Memory B cell (primary cell): Measurements from ENCODE around the gene BLM.

Experiments
- ATAC-seq: fragments of 150-1000 bp; cut with Tn5 transposase; 2 replicates; pipeline ENCODE4 v1.10.0; 2021; ENCODE audit warnings: low read depth, mild to moderate bottlenecking, moderate library complexity
- DNase-seq, 2 donors: peaks; one replicate each; pipeline ENCODE4 v3.0.0; 2022; ENCODE audit warnings: low spot score in 2 of 2
- H3K27ac Mint-ChIP-seq: one replicate; pipeline ENCODE4 v1.8.0; 2022; ENCODE audit warnings: mild to moderate bottlenecking, moderate library complexity, mixed read lengths
- H3K27me3 Mint-ChIP-seq: one replicate; pipeline ENCODE4 v1.8.0; 2022; ENCODE audit warnings: mixed read lengths
- H3K36me3 Mint-ChIP-seq: one replicate; pipeline ENCODE4 v1.8.0; 2022; ENCODE audit warnings: mild to moderate bottlenecking, mixed read lengths
- H3K4me1 Mint-ChIP-seq: one replicate; pipeline ENCODE4 v1.8.0; 2022; ENCODE audit warnings: mixed read lengths
- H3K4me3 Mint-ChIP-seq: one replicate; pipeline ENCODE4 v1.8.0; 2022; ENCODE audit warnings: mild to moderate bottlenecking, moderate library complexity, mixed read lengths
- H3K9me3 Mint-ChIP-seq: one replicate; pipeline ENCODE4 v1.8.0; 2022; ENCODE audit warnings: mixed read lengths

The BLM gene

DNA sequence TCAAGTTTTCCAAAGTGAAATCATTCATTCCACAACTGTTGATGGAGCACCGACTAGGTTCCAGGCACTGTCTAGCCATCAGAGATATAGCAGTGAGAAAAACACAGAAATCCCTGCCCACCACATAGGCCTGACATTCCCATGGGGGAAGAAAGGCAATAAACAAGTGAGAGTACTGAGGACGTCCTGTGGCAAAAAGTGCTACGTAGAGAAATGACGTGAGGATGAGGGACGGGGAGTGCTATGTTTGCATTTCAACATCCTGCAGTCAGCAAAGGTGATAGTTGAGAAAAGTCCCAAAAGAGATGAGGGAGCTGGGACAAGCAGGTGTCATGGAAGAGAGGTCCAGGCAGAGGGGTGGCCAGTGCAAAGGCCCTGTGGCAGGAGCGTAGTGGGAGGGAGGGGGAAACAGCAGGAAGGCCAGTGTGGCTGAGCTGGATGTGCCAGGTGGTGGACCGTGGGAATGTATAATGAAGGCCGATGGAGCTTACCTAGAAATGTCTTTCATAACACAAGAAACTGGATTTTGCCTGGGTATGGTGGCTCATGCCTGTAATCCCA, 140.8 kb downstream of the BLM start:
- peaks cover 39% of the 10 kb centered on the region for H3K4me1 Mint-ChIP-seq
- H3K27ac Mint-ChIP-seq: peak overlapping the region; percentile 84
- peaks cover 1% of the 10 kb centered on the region for H3K9me3 Mint-ChIP-seq
- H3K4me3 Mint-ChIP-seq: no peak overlapping the region
- no peaks in the 10 kb centered on the region for H3K36me3 Mint-ChIP-seq
- DNase-seq (no peak), ATAC-seq (no peak)
- no peaks in the 10 kb centered on the region for H3K27me3 Mint-ChIP-seq

DNA sequence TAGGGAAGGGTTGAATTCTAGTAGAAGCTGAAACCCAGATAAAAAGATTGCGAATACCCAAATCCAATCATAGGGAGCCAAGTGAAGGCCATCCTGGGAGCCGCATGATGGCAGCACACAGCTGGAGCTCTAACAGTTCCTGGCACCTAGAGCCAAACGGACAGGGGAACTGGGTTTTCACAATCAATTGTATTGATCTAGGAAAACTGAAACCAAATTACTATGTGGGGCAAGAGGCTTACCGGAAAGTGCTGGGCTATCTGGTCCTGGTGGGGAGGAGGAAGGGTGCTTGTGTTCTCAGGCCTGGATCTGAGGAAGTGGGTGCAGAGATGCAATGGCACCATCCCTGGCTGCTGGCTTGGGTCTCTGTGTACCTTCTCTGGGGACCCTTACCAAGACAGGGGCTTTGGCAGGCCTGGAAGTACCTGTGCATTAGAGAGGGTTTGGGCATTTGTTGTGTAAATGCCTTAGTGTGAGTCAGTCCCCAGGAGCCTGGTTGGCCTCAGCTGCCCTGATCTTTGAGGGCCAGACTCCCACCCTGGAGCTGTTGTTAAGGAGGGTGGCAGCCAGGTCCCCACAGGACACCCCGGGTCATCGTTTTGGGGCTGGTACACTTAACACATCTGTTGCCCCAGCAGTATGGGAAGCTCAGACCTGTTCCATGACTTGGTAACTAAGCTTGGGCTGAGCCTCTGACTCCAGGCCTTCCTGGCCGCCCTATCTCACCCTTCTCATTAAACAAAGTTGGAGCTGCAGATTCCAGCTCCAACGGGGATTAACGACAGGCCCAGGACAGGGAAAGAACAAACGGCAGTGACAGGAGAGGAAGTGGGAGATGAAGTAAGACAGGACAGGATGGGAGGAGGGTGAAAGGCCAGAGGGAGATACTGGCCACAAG, 142.3 kb downstream of the BLM start:
- DNase-seq (no peak), ATAC-seq (no peak)
- Mint-ChIP-seq H3K27ac (no peak overlapping the region), H3K36me3 (no peaks in the 10 kb centered on the region), H3K4me1 (peaks cover 40% of the 10 kb centered on the region), H3K27me3 (no peaks in the 10 kb centered on the region), H3K9me3 (peaks cover under 1% of the 10 kb centered on the region), H3K4me3 (no peak overlapping the region)

DNA sequence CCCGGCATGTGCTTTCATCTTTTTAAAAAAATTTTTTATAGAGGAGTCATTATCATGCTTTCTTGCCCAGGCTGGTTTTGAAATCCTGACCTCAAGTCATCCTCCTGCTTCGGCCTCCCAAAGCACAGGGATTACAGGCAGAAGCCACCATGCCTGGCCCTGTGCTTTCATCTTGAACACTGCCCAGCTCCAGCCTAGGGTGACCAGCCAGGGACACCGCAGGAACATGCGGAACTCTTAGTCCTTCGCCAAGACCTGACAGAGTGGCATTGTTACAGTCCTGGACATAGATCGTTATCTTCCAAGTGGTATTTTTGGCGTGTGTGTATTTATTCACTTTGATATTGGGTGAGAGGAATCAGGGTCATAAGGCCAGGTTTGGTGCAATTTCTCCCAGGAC, 143.3 kb downstream of the BLM start:
- Mint-ChIP-seq H3K4me1 (peaks cover 33% of the 10 kb centered on the region), H3K27ac (no peak overlapping the region), H3K9me3 (no peaks in the 10 kb centered on the region), H3K27me3 (no peaks in the 10 kb centered on the region), H3K36me3 (no peaks in the 10 kb centered on the region), H3K4me3 (no peak overlapping the region)
- no peak for DNase-seq
- ATAC-seq: no peak

DNA sequence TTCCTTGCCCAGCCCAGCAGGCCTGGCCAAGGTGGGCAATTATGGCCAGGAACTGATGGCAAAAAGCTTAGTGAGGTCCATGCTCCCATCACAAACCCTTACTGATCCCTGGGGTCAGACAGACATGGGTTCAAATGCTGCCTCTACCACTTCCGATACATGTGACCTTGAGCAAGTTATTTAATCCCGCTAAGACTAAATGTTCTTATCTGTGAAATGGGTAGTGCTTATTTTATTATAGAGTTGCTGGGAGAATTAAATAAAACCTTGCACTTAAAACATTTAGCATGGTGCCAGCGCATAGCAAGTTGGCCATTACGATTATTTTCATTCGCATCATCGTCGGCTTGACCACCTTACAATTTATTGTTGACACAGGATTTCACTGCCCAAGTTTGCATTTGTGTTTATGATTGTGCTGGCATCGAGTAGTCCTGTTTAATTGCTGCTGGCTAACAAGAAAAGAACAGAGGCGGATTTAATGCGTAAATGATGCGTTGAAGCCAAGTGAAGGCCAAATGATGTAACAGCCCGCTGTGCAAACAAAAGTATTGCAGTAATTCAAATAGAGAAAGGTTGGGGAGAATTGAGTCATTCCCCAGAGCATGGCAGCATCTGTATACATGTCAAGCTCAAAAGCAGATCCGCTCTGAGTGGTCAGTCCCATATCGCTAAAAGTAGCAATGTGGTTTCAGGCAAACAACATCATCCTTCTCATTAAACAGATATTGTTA, 144.0 kb downstream of the BLM start:
- DNase-seq (no peak), ATAC-seq (no peak)
- Mint-ChIP-seq H3K36me3 (no peaks in the 10 kb centered on the region), H3K4me3 (no peak overlapping the region), H3K4me1 (peaks cover 28% of the 10 kb centered on the region), H3K27me3 (no peaks in the 10 kb centered on the region), H3K9me3 (no peaks in the 10 kb centered on the region), H3K27ac (no peak overlapping the region)

DNA sequence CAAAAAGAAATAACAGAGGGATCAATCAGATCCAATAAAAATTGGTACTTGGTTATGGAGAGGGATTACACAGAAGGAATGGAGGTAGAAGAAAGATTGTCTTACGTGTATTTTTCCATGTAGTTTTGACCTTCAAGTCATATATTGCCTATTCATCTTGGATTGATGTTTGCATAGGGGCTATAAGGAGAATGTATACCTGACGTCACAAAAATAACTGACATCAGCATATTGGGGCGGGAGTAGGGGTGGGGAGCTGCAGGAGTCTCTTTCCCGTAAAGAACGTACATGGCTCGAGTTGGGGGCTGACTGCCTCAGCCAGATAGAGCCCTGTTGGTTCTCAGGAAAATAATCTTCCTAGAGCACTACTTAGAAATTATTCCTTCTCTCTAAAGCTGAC, 145.3 kb downstream of the BLM start:
- no peak overlapping the region for H3K4me3 Mint-ChIP-seq

DNA sequence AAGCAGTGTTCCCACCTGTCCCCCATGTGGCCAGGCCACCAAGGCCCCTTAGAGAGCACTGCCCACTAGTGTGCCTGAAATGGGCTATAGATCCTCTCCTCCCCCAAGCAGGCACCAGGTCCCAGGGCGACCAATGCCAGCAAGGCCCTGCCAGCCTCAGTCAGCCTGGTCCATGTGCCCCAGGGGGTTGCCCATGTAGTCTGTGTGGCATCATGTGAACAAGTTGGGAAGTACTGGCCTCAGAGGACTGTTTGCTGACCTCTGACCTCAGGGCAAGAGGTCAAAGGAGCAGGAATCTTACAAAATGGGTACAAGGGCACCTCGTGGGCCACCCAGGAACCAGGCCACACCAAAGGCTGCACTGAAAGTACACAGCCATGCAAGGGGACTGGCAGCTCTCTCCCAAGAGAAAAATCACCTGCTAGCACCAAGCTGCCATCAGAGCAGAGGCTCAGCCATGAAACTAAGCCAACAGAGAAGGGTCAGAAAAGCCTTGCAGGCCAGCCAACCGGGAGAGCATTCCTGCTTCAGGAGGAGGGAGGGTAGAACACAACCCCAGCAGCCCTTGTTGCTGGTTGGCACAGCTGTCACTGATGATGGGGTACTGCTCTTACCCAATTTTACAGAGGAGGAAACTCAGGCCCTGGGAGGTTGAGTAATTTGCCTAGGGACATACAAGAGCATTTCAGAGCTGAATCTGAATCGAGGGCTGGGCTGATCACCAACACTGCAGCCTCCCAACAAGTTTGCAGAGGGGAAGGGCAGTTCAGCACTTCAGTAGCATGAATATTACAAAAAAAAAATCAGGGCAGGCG, 146.0 kb downstream of the BLM start:
- Mint-ChIP-seq H3K27ac (no peak overlapping the region), H3K4me3 (no peak overlapping the region), H3K36me3 (no peaks in the 10 kb centered on the region), H3K27me3 (no peaks in the 10 kb centered on the region), H3K9me3 (no peaks in the 10 kb centered on the region), H3K4me1 (peaks cover 14% of the 10 kb centered on the region)
- DNase-seq (no peak), ATAC-seq (no peak)

More for the DNA sequence above, 145.3 kb downstream of the BLM start:
- Mint-ChIP-seq H3K27ac (no peak overlapping the region), H3K36me3 (no peaks in the 10 kb centered on the region), H3K27me3 (no peaks in the 10 kb centered on the region), H3K9me3 (no peaks in the 10 kb centered on the region), H3K4me1 (peaks cover 19% of the 10 kb centered on the region)
- no peak for DNase-seq
- no peak for ATAC-seq

DNA sequence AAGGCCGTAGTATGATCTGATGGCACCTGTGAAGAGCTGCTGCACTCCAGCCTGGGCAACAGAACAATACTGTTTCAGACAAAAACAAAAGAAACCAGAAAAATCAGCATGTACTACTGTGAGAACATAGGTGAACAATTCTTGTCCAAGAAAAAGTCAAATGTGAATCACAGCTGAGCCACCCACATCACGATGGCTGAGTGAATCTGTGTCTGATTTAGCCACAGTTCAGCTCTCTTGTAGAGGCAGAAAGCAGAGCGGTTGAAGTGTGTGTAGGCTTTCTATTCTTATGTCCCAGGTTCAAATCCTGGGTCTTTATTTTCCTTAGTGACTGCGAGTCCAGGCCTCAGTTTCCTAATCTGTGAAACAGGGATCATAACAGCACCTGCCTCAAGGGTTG, 146.8 kb downstream of the BLM start:
- no peak for ATAC-seq
- Mint-ChIP-seq H3K27ac (no peak overlapping the region), H3K27me3 (no peaks in the 10 kb centered on the region), H3K4me3 (no peak overlapping the region), H3K4me1 (peaks cover 14% of the 10 kb centered on the region), H3K36me3 (no peaks in the 10 kb centered on the region), H3K9me3 (no peaks in the 10 kb centered on the region)
- DNase-seq: no peak

DNA sequence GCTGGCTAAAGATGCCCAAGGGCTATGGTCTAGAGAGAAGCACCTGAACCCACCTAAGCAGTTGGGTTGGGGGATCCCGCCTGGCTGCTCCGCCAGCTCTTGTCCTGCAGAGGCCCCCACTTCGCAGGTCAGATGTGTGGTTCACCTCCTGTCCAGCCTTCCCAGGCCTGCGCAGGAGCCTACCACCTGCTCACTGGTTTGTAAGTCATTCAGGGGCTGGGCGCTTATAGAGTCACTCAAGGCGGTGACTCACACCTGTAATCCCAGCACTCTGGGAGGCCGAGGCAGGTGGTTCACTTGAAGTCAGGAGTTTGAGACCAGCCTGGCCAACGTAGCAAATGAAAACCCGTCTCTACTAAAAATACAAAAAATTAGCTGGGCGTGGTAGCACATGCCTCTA, 147.4 kb downstream of the BLM start:
- DNase-seq: no peak
- Mint-ChIP-seq H3K9me3 (no peaks in the 10 kb centered on the region), H3K27ac (no peak overlapping the region), H3K4me3 (no peak overlapping the region), H3K27me3 (no peaks in the 10 kb centered on the region), H3K36me3 (no peaks in the 10 kb centered on the region), H3K4me1 (peaks cover 15% of the 10 kb centered on the region)
- no peak for ATAC-seq

DNA sequence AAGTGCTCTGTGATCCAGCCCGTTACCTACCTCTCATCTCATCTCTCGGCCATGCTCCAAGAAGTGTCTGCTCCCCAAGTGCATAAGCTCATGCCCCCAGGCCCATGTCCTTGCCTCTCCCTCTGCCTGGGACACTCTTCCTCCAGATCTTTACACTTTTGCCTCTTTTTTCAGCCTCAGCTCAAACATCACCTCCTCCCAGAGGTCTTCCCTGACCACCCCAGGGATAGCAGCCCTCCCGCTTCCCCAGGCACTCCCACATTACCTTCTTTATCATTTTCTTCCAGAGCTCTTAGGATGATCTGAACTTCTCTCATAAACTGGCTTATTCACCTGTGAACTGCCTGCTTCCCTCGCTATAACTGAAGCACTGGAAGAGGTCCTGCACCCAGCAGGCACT, 148.6 kb downstream of the BLM start:
- Mint-ChIP-seq H3K9me3 (no peaks in the 10 kb centered on the region), H3K36me3 (no peaks in the 10 kb centered on the region), H3K4me3 (no peak overlapping the region), H3K4me1 (peaks cover 25% of the 10 kb centered on the region), H3K27me3 (no peaks in the 10 kb centered on the region), H3K27ac (no peak overlapping the region)
- no peak for DNase-seq
- no peak for ATAC-seq
